ENCODE measurements around the gene GPC6. TPM values are rescaled to one million over a fixed set of nuclear protein-coding genes. Genes with fewer than 3 reads are reported as not detected.

The GPC6 gene
- total RNA-seq, 1 donor from 2014 or later: 42.9 TPM

- TF ChIP-seq EZH2 (IDR thresholded peaks at IDR 0.05) (no peak), CTCF (IDR thresholded peaks at IDR 0.05) (no peak), EZH2phosphoT487 (IDR thresholded peaks at IDR 0.05) (no peak)
- Histone ChIP-seq H3K27me3 (no peaks in the 10 kb centered on the region), H3K4me2 (no peak overlapping the region), H3K79me2 (ENCODE audit: low read depth) (no peaks in the 10 kb centered on the region), H3K4me1 (peaks cover 18% of the 10 kb centered on the region), H4K20me1 (ENCODE audit: low read depth) (no peaks in the 10 kb centered on the region), H2AFZ (replicated peaks) (no peak overlapping the region), H3K4me3 (no peak overlapping the region), H3K36me3 (no peaks in the 10 kb centered on the region), H3F3A (ENCODE audit: low read depth) (peaks cover 7% of the 10 kb centered on the region), H3K27ac (no peak overlapping the region), H3K9ac (no peak overlapping the region), H3K9me3 (ENCODE audit: low read depth) (no peaks in the 10 kb centered on the region)
- H3K27ac Mint-ChIP-seq: no peak overlapping the region
- DNase-seq (ENCODE audit: low spot score): no peak
- peaks cover 2% of the 10 kb centered on the region for H3K9me3 Mint-ChIP-seq
- peaks cover 1% of the 10 kb centered on the region for H3K36me3 Mint-ChIP-seq
- H3K4me1 Mint-ChIP-seq: peaks cover 18% of the 10 kb centered on the region
- no peak overlapping the region for H3K4me3 Mint-ChIP-seq
- H3K27me3 Mint-ChIP-seq (ENCODE audit: insufficient read depth, low read depth): peaks cover 2% of the 10 kb centered on the region
These were observed 1125.5 kb downstream of the GPC6 start for GRCh38 chr13:94352057-94352456.

- Histone ChIP-seq H3K27me3 (no peaks in the 10 kb centered on the region), H2AFZ (replicated peaks) (no peak overlapping the region), H3K36me3 (no peaks in the 10 kb centered on the region), H3K27ac (no peak overlapping the region), H3K4me3 (no peak overlapping the region), H4K20me1 (ENCODE audit: low read depth) (no peaks in the 10 kb centered on the region), H3F3A (ENCODE audit: low read depth) (peaks cover 7% of the 10 kb centered on the region), H3K9me3 (ENCODE audit: low read depth) (no peaks in the 10 kb centered on the region), H3K4me2 (no peak overlapping the region), H3K9ac (no peak overlapping the region), H3K79me2 (ENCODE audit: low read depth) (no peaks in the 10 kb centered on the region), H3K4me1 (peaks cover 18% of the 10 kb centered on the region)
- H3K36me3 Mint-ChIP-seq: peaks cover 1% of the 10 kb centered on the region
- H3K9me3 Mint-ChIP-seq: peaks cover 2% of the 10 kb centered on the region
- peaks cover 18% of the 10 kb centered on the region for H3K4me1 Mint-ChIP-seq
- no peak overlapping the region for H3K4me3 Mint-ChIP-seq
- no peak for TF ChIP-seq CTCF (IDR thresholded peaks at IDR 0.05)
- no peak for TF ChIP-seq EZH2phosphoT487 (IDR thresholded peaks at IDR 0.05)
- TF ChIP-seq EZH2 (IDR thresholded peaks at IDR 0.05): no peak
- H3K27me3 Mint-ChIP-seq (ENCODE audit: insufficient read depth, low read depth): peaks cover 2% of the 10 kb centered on the region
- DNase-seq (ENCODE audit: low spot score): no peak
- H3K27ac Mint-ChIP-seq: no peak overlapping the region
These were observed 1126.6 kb downstream of the GPC6 start for GRCh38 chr13:94353167-94353710.

GRCh38 chr13:94359875-94360274 is 1133.3 kb downstream of the GPC6 start:
- H3K27me3 ChIP-seq: no peaks in the 10 kb centered on the region
- Mint-ChIP-seq H3K9me3 (peaks cover 2% of the 10 kb centered on the region), H3K36me3 (no peaks in the 10 kb centered on the region), H3K4me3 (no peak overlapping the region), H3K27me3 (ENCODE audit: insufficient read depth, low read depth) (peaks cover 2% of the 10 kb centered on the region), H3K4me1 (peaks cover 6% of the 10 kb centered on the region), H3K27ac (no peak overlapping the region)
- H3F3A ChIP-seq (ENCODE audit: low read depth): no peaks in the 10 kb centered on the region
- no peak overlapping the region for H3K4me2 ChIP-seq
- H3K27ac ChIP-seq: no peak overlapping the region
- H3K4me1 ChIP-seq: no peaks in the 10 kb centered on the region
- no peaks in the 10 kb centered on the region for H3K36me3 ChIP-seq
- no peak overlapping the region for H3K4me3 ChIP-seq
- no peaks in the 10 kb centered on the region for H3K9me3 ChIP-seq (ENCODE audit: low read depth)
- DNase-seq (ENCODE audit: low spot score): no peak
- TF ChIP-seq EZH2phosphoT487 (IDR thresholded peaks at IDR 0.05) (no peak), CTCF (IDR thresholded peaks at IDR 0.05) (no peak), EZH2 (IDR thresholded peaks at IDR 0.05) (no peak)
- no peak overlapping the region for H3K9ac ChIP-seq
- no peaks in the 10 kb centered on the region for H4K20me1 ChIP-seq (ENCODE audit: low read depth)
- no peaks in the 10 kb centered on the region for H3K79me2 ChIP-seq (ENCODE audit: low read depth)
- H2AFZ ChIP-seq (replicated peaks): no peak overlapping the region

Measured in neural progenitor cell (in vitro differentiated cells).